Heart right ventricle (tissue), 16 donors: ENCODE results near the gene TTC7B. TPM values are rescaled to one million over a fixed set of nuclear protein-coding genes. Genes with fewer than 3 reads are reported as not detected.
A peak's percentile ranks its signal among the peaks of the same experiment; 100 is the strongest.

Experiments used
- ATAC-seq, 8 donors: fragments of 200-7000 bp; cut with Tn5 transposase; one replicate each; pipeline ENCODE4 v1.9.1; 2020; ENCODE audit warnings: mild to moderate bottlenecking in 8 of 8, moderate library complexity in 8 of 8, moderate number of reproducible peaks in 1 of 8
- DNase-seq, 2 donors: peaks; one replicate each; pipeline ENCODE4 v3.0.0-alpha.2; 2020
- H3K27ac ChIP-seq, 10 donors: fragments of 200-600 bp; sonication (generic) in 2 of 10; one replicate each; pipeline versions ENCODE4 v1.5.0 to v1.8.0; 2020 to 2022; ENCODE audit warnings: mild to moderate bottlenecking in 3 of 10
- H3K27me3 ChIP-seq, 7 donors: fragments of 200-600 bp; one replicate each; pipeline ENCODE4 v1.8.0; 2021 to 2022; ENCODE audit warnings: mild to moderate bottlenecking in 2 of 7
- H3K36me3 ChIP-seq, 9 donors: fragments of 200-600 bp; sonication (generic) in 1 of 9; one replicate each; pipeline versions ENCODE4 v1.5.0 to v1.8.0; 2020 to 2022; ENCODE audit warnings: mild to moderate bottlenecking in 2 of 9
- H3K4me1 ChIP-seq, 9 donors: fragments of 200-600 bp; sonication (generic) in 1 of 9; one replicate each; pipeline versions ENCODE4 v1.5.0 to v1.8.0; 2020 to 2022; ENCODE audit warnings: mild to moderate bottlenecking in 4 of 9
- H3K4me3 ChIP-seq, 10 donors: fragments of 200-600 bp; sonication (generic) in 2 of 10; one replicate each; pipeline versions ENCODE4 v1.5.0 to v1.8.0; 2020 to 2022; ENCODE audit warnings: mild to moderate bottlenecking in 7 of 10, moderate library complexity in 2 of 10
- H3K9me3 ChIP-seq, 11 donors: fragments of 200-600 bp in 10 of 11; sonication (generic) in 2 of 11; one replicate each; pipeline versions ENCODE4 v1.5.0 to v1.8.0; 2013 to 2022; ENCODE audit warnings: mild to moderate bottlenecking in 2 of 11, control low read depth in 1 of 11, moderate library complexity in 1 of 11
- WGBS, 2 donors: extraction: QIAGEN DNeasy Blood & Tissue Kit; methylation state at CpG; one replicate each; pipeline ENCODE4 v1.1.7; 2013; ENCODE audit warnings: inconsistent platforms in 1 of 2; 5-methylcytosine and 5-hydroxymethylcytosine counted together
- intact Hi-C, 10 donors: fragments of 100-400 bp; cut with DNase I; formaldehyde crosslinking; loops; one replicate each; pipeline versions ENCODE4 v1.11.1 to v1.14.2; 2022
- polyA plus RNA-seq, 2 donors: library from polyadenylated mRNA; stranded (reverse); fragments of 200-250 nt; gene quantifications; one replicate each; pipeline ENCODE4 v1.2.3, GENCODE V29; 2013
- total RNA-seq, 10 donors: library from RNA; stranded (reverse); fragmentation: NEBNext Ultra II Directional in 3 of 10; extraction: Animal tissue kit (Norgen Biotek cat#: 25700) in 3 of 10; gene quantifications; one replicate each; pipeline versions ENCODE4 v1.2.1 to v1.2.4, GENCODE V29; 2021 to 2023
- TF ChIP-seq, protein P1 (sequence below), 9 donors: fragments of 200-600 bp; sonication (generic) in 2 of 9; IDR thresholded peaks; one replicate each; pipeline versions ENCODE4 v1.5.0 to v1.8.0; 2021 to 2022; ENCODE audit warnings: antibody characterized with exemption in 9 of 9, mild to moderate bottlenecking in 5 of 9, moderate library complexity in 1 of 9
- donor health status: Arrhythmogenic right ventricular cardiomyopathy.
- donor health status: ischemic (EF 13 %, LVEDD 7.1; RV severe dilation, severe dysfunction).
- donor health status: healthy with polysubstance abuse.
- donor health status: DM: no; HTN: yes; CAD: no.
- donor health status: DM: no; HTN: no; CAD: no.
- donor health status: ischemic (EF 25% LVEDD 6.9; RV normal size, moderate dysfunction).
- donor health status: ischemic (EF 25% LVEDD 5.7; RV mildly dilated, moderate dysfunction).
- donor health status: healthy.
- donor health status: DM: yes; HTN: yes; CAD: no.
- donor health status: Ischemic cardiomyopathy.
- donor health status: ischemic (EF 35%, LVEDD 5.7; RV mildly dilated, moderate dysfunction).
- donor health status: nonischemic (EF 11% LVEDD 7.7; RV severe dilation, severe dysfunction).
- donor health status: DM: yes; HTN: yes; CAD: no.
- donor health status: PGD.
- donor health status: ischemic (EF 29% LVEDD 5.4; RV normal size, mild dysfunction).
- donor health status: nonischemic (EF 23%, LVEDD 6.1; RV moderate dilation, normal function).

TTC7B gene
- total and polyA plus RNA-seq, 12 donors: 23.0 to 79.4 (median 65.5) TPM

DNA sequence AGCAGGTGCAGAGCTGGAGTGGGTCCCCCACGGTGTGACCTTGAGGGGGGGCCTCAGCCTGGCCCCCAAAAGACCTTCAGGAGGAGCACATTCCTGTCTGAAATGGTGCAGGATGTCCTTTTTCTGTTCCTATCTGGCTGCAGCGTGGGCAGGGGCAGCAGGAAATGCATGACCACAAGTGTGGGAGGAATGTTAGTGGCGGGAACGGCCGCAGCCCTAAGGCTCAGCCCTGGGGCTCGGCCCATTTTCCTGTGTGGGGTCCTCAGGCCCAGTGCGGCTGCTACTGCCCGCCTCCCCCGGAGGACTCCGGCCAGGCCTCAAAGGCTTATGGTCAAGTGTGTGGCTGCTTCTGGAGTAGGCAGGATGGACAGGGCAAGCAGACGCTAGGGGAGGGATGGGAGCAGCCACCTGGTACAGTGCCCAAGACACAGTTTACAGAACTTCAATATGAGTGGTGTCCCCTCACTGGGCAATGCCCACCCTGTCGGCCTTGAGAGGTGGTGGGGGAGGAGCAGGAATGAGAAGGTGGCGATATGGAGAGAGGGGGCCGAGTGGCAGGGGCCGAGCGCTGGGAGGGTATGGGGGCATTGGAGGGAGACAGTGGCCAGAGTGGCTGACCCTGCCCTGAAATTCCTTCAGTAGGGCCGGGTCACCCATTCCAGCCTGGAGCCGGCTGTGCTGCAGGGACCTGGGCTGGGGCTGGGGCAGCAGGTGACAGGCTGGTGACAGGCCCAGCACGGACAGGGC, 282.0 kb downstream of the TTC7B start:
- ATAC-seq (peak in 7 of 8 donors; percentile 20 to 61 (median 50)), DNase-seq (peak in 1 of 2 donors; percentile 10)
- peak overlapping the region; percentile 6 to 87 (median 79) for H3K27ac ChIP-seq
- no peaks in the 10 kb centered on the region for H3K9me3 ChIP-seq
- WGBS, 2 donors: 58 to 61% methylated on average over 19 of the region's 19 CpGs
- no peak overlapping the region for H3K4me3 ChIP-seq
- peaks cover 13 to 47% (median 39%) of the 10 kb centered on the region in 9 donors for H3K4me1 ChIP-seq
- TF ChIP-seq, protein P1, sequence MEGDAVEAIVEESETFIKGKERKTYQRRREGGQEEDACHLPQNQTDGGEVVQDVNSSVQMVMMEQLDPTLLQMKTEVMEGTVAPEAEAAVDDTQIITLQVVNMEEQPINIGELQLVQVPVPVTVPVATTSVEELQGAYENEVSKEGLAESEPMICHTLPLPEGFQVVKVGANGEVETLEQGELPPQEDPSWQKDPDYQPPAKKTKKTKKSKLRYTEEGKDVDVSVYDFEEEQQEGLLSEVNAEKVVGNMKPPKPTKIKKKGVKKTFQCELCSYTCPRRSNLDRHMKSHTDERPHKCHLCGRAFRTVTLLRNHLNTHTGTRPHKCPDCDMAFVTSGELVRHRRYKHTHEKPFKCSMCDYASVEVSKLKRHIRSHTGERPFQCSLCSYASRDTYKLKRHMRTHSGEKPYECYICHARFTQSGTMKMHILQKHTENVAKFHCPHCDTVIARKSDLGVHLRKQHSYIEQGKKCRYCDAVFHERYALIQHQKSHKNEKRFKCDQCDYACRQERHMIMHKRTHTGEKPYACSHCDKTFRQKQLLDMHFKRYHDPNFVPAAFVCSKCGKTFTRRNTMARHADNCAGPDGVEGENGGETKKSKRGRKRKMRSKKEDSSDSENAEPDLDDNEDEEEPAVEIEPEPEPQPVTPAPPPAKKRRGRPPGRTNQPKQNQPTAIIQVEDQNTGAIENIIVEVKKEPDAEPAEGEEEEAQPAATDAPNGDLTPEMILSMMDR (IDR thresholded peaks at IDR 0.05): no peak
- intact Hi-C loops: no loop called here
- peaks cover 0 to 9% (median 0%) of the 10 kb centered on the region in 9 donors for H3K36me3 ChIP-seq
- H3K27me3 ChIP-seq: no peaks in the 10 kb centered on the region

DNA sequence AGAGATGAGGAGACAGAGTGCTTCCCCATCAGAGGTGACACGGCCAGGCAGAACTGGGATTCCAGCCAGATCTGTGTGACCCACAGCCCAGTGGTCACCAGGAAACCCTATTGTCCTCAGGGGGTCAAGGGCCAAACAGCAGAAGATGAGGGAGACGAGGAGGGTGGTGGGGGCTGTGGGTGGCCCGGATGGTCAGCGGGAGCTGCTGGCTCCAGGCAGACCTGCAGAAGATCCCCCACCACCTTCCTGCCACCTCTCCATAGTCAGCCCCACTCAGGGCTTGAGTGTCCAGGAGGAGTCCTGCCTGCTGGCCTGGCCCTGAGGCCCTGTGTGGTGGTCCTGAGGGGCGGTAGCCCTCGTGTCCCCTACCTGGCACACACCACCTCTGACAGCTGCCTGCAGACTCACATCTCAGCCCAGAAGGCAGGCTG, 282.6 kb downstream of the TTC7B start:
- Histone ChIP-seq H3K4me1 (peaks cover 13 to 47% (median 39%) of the 10 kb centered on the region in 9 donors), H3K36me3 (peaks cover 0 to 2% (median 0%) of the 10 kb centered on the region in 9 donors), H3K4me3 (no peak overlapping the region), H3K9me3 (no peaks in the 10 kb centered on the region), H3K27me3 (no peaks in the 10 kb centered on the region), H3K27ac (peak overlapping the region; percentile 6 to 87 (median 79))
- intact Hi-C loops: no loop called here
- ATAC-seq (peak; percentile 13 to 54 (median 32)), DNase-seq (peak in 1 of 2 donors; percentile 15)
- TF ChIP-seq, protein P1 (IDR thresholded peaks at IDR 0.05): no peak
- WGBS, 2 donors: 46 to 63% methylated on average over 6 of the region's 6 CpGs

DNA sequence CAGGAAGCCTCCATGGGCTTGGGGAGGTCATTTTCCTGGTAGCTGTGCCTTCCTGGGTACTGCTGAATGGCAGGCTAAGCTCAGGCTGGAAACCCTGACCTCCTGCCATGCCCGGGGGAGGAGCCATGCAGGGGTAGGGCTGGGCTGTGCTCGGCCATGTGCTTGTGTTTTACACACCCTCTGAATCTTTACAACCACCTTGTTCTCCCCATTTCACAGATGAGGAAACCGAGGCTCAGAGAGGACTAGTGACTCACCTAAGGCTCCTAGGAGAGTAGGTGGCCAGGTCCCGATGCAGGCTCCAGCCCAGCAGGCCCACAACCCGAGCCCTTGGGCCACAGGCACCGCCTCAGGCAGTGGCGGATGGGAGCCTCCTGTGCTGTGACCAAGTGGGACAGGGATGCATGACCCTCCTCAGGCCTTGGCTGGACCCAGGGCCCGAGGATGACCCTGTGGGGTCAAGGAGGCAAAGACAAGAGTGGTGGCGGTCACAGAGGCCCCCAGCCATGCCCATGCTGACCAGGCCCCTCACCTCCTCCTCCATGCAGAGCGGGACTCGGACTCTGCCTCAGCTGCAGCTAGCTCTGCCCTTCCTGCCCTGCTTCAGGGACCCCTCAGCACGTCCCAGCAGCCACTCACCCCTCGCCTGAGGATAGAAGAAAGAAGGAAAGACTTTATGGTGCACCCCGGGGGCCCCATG, 283.3 kb downstream of the TTC7B start:
- Histone ChIP-seq H3K4me1 (peaks cover 13 to 47% (median 39%) of the 10 kb centered on the region in 9 donors), H3K9me3 (no peaks in the 10 kb centered on the region), H3K27me3 (no peaks in the 10 kb centered on the region), H3K36me3 (no peaks in the 10 kb centered on the region), H3K4me3 (no peak overlapping the region), H3K27ac (peak overlapping the region in 7 of 10 donors; percentile 19 to 87 (median 79))
- no peak for ATAC-seq
- TF ChIP-seq, protein P1 (IDR thresholded peaks at IDR 0.05): no peak
- WGBS, 2 donors: 86 to 87% methylated on average over 14 of the region's 14 CpGs
- DNase-seq: peak in 1 of 2 donors; percentile 5
- intact Hi-C loops: no loop called here

DNA sequence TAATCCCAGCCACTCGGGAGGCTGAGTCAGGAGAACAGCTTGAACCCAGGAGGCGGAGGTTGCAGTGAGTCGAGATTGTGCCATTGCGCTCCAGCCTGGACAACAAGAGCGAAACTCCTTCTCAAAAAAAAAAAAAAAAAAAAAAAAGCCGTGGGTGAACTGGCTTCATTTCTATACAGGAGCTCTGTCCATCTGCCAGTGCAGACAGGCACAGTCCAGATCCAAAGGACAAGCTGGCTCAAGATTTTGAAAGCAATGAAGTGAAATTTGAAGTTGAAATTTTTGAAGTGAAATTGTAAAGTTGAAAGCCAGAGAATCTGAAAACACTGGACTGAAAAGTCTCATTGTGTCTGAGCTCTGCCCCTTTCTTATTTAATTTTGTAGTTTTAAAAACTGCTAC, 284.7 kb downstream of the TTC7B start:
- Histone ChIP-seq H3K9me3 (peaks cover 0 to 8% (median 0%) of the 10 kb centered on the region in 11 donors), H3K4me1 (peaks cover 13 to 37% (median 35%) of the 10 kb centered on the region in 9 donors), H3K36me3 (no peaks in the 10 kb centered on the region), H3K4me3 (no peak overlapping the region), H3K27ac (no peak overlapping the region), H3K27me3 (no peaks in the 10 kb centered on the region)
- DNase-seq (no peak), ATAC-seq (no peak)
- TF ChIP-seq, protein P1 (IDR thresholded peaks at IDR 0.05): no peak
- intact Hi-C loops: no loop called here
- 92 to 96% methylated on average over 6 of the region's 6 CpGs for WGBS, 2 donors
